Sigmoid colon (tissue), 7 donors: Measurements from ENCODE around the gene TMEM140. TPM values are rescaled to one million over a fixed set of nuclear protein-coding genes. Genes with fewer than 3 reads are reported as not detected.

Experiments used
- DNase-seq: peaks from one replicate; pipeline ENCODE4 v3.0.0-alpha.2; 2019
- H3K27ac ChIP-seq, 4 donors: fragments of 200-600 bp; sonication (generic); one replicate each; pipeline ENCODE4 v1.5.1; 2016 to 2019; ENCODE audit warnings: mild to moderate bottlenecking in 1 of 4
- H3K27me3 ChIP-seq, 3 donors: fragments of 200-600 bp; sonication (generic); one replicate each; pipeline ENCODE4 v1.5.1; 2019; ENCODE audit warnings: mild to moderate bottlenecking in 1 of 3
- H3K36me3 ChIP-seq, 4 donors: fragments of 200-600 bp; sonication (generic); one replicate each; pipeline ENCODE4 v1.5.1; 2016 to 2019
- H3K4me1 ChIP-seq, 4 donors: fragments of 200-600 bp; sonication (generic); one replicate each; pipeline ENCODE4 v1.5.1; 2017 to 2019
- H3K4me3 ChIP-seq, 4 donors: fragments of 200-600 bp; sonication (generic); one replicate each; pipeline ENCODE4 v1.5.1; 2017 to 2019; ENCODE audit warnings: mild to moderate bottlenecking in 2 of 4, moderate library complexity in 1 of 4
- H3K9me3 ChIP-seq, 4 donors: fragments of 200-600 bp in 3 of 4; sonication (generic) in 3 of 4; one replicate each; pipeline versions ENCODE4 v1.5.1 to v1.6.1; 2013 to 2019
- EP300 ChIP-seq, 4 donors: sonication (generic); formaldehyde crosslinking; IDR thresholded peaks; one replicate each; pipeline ENCODE4 v1.6.1; 2017; ENCODE audit warnings: antibody characterized with exemption in 4 of 4
- POLR2A ChIP-seq, 2 donors: fragments of 450-650 bp; IDR thresholded peaks; one replicate each; pipeline ENCODE4 v1.6.1; 2016; ENCODE audit warnings: antibody characterized with exemption in 2 of 2, mild to moderate bottlenecking in 2 of 2, moderate library complexity in 2 of 2
- POLR2AphosphoS5 ChIP-seq, 4 donors: sonication (generic); formaldehyde crosslinking; IDR thresholded peaks; one replicate each; pipeline ENCODE4 v1.6.1; 2017; ENCODE audit warnings: antibody characterized with exemption in 4 of 4
- WGBS, 2 donors: extraction: QIAGEN DNeasy Blood & Tissue Kit; methylation state at CpG; one replicate each; pipeline ENCODE4 v1.1.7; 2013; 5-methylcytosine and 5-hydroxymethylcytosine counted together
- intact Hi-C: fragments of 100-400 bp; cut with DNase I; formaldehyde crosslinking; loops from one replicate; pipeline ENCODE4 v1.15.1; 2023
- polyA plus RNA-seq, 3 donors: library from polyadenylated mRNA; stranded (reverse); fragments of 200-250 nt; gene quantifications; one replicate each; pipeline ENCODE4 v1.2.3, GENCODE V29; 2013
- total RNA-seq, 4 donors: library from RNA; depleted of rRNA; stranded (reverse); fragments of >200 nt; gene quantifications; one replicate each; pipeline ENCODE4 v1.1.0, GENCODE V29; 2016
- TF ChIP-seq, protein P1 (sequence below), 4 experiments: fragments of 450-650 bp in 3 of 4; fragments of 200-600 bp in 1 of 4; IDR thresholded peaks; one replicate each; pipeline ENCODE4 v1.5.1; 2016 to 2019; ENCODE audit warnings: antibody characterized with exemption in 4 of 4, mild to moderate bottlenecking in 3 of 4, moderate library complexity in 2 of 4
- donor health status: healthy with polysubstance abuse.
- donor health status: Bipolar disorder and iron deficiency.
- donor health status: healthy.

The TMEM140 gene
- total and polyA plus RNA-seq, 7 donors = 5.4 to 29.6 (median 18.3) TPM

DNA sequence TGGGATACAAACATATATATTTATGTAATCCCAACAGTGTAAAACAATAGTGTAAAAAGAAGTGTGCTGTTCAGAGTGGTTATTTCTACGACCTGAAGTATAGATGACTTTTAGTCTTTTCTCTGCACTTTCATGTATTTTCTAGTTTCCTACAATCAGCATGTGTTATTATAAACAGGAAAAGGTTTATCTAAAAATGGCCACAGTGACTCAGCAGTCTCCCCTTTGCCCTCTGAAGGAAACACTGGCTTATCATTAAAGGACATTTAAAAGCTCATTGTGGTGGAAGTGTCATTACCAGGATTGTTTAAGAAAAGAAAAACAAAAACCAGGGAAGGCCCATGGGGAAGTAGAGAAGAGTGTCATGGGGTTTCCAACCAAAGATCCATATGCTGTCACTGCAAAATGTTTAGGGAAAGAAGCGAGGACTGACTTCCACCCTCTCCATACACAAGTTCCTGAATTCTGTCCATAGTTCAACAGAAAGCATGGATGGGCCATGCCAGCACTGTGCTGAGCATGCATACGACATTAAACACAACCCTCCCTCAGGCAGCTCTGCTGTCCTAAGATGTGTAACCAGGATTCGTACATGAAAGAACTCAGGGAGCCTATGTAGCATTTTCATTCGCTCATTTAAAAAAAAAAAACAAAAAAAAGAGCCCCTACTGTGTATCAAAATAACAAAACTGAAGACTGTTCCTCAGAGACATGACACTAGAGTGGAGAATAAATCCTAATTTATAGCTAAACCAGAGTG is 12.4 kb downstream of the TMEM140 start:
- WGBS, 2 donors = 71 to 85% methylated on average over 5 of the region's 5 CpGs
- no peaks in the 10 kb centered on the region for H3K27me3 ChIP-seq
- peak overlapping the region; percentile 5 to 67 (median 38) for H3K27ac ChIP-seq
- H3K4me1 ChIP-seq = peaks cover 0 to 41% (median 17%) of the 10 kb centered on the region in 4 donors
- intact Hi-C loops = loop anchor here (10.0 kb wide), 1 partner anchor 385 kb away; the partner anchor contains the start of gene CALD1
- no peaks in the 10 kb centered on the region for H3K9me3 ChIP-seq
- no peak overlapping the region for H3K4me3 ChIP-seq
- no peak for DNase-seq
- TF ChIP-seq, protein P1, sequence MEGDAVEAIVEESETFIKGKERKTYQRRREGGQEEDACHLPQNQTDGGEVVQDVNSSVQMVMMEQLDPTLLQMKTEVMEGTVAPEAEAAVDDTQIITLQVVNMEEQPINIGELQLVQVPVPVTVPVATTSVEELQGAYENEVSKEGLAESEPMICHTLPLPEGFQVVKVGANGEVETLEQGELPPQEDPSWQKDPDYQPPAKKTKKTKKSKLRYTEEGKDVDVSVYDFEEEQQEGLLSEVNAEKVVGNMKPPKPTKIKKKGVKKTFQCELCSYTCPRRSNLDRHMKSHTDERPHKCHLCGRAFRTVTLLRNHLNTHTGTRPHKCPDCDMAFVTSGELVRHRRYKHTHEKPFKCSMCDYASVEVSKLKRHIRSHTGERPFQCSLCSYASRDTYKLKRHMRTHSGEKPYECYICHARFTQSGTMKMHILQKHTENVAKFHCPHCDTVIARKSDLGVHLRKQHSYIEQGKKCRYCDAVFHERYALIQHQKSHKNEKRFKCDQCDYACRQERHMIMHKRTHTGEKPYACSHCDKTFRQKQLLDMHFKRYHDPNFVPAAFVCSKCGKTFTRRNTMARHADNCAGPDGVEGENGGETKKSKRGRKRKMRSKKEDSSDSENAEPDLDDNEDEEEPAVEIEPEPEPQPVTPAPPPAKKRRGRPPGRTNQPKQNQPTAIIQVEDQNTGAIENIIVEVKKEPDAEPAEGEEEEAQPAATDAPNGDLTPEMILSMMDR (IDR thresholded peaks at IDR 0.05) = no peak
- peak in 1 of 4 donors; percentile 18 for TF ChIP-seq POLR2AphosphoS5 (IDR thresholded peaks at IDR 0.05)
- H3K36me3 ChIP-seq = peaks cover 0 to 17% (median 5%) of the 10 kb centered on the region in 4 donors

GRCh38 chr7:135160858-135161653 is 13.2 kb downstream of the TMEM140 start:
- DNase-seq = no peak
- peaks cover 0 to 25% (median 12%) of the 10 kb centered on the region in 4 donors for H3K36me3 ChIP-seq
- intact Hi-C loops = loop anchor here (10.0 kb wide), 1 partner anchor 386 kb away; the partner anchor contains the start of gene CALD1
- peak overlapping the region in 3 of 4 donors; percentile 32 to 67 (median 43) for H3K27ac ChIP-seq
- no peaks in the 10 kb centered on the region for H3K9me3 ChIP-seq
- TF ChIP-seq POLR2AphosphoS5 (IDR thresholded peaks at IDR 0.05) = no peak
- TF ChIP-seq, protein P1 (IDR thresholded peaks at IDR 0.05) = no peak
- no peak for TF ChIP-seq POLR2A (IDR thresholded peaks at IDR 0.05)
- no peak for TF ChIP-seq EP300 (IDR thresholded peaks at IDR 0.05)
- H3K4me3 ChIP-seq = no peak overlapping the region
- no peaks in the 10 kb centered on the region for H3K27me3 ChIP-seq
- peaks cover 0 to 41% (median 17%) of the 10 kb centered on the region in 4 donors for H3K4me1 ChIP-seq
- WGBS, 2 donors = 58 to 80% methylated on average over 9 of the region's 9 CpGs

DNA sequence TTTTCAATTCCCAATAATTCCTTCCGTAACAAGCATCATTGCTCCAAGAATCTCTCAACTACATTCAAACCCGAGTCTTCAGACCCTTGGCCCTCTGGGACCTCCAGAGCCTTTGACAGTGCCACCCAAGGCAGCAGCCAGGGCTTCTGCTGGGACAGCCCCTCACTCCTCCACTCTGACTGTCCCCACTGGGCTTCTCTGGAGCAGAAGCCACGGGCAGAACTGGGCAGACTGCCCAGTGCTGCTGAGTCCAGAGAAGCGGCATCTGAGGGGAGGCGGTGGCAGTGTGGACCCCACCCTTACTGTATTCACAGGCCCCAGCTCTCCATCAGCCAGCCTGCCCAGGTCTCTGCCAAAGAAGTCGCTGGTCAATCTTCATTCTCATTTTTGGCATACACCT is 13.8 kb downstream of the TMEM140 start:
- intact Hi-C loops = loop anchor here (10.0 kb wide), 1 partner anchor 387 kb away; the partner anchor contains the start of gene CALD1
- H3K4me1 ChIP-seq = peaks cover 0 to 45% (median 17%) of the 10 kb centered on the region in 4 donors

DNA sequence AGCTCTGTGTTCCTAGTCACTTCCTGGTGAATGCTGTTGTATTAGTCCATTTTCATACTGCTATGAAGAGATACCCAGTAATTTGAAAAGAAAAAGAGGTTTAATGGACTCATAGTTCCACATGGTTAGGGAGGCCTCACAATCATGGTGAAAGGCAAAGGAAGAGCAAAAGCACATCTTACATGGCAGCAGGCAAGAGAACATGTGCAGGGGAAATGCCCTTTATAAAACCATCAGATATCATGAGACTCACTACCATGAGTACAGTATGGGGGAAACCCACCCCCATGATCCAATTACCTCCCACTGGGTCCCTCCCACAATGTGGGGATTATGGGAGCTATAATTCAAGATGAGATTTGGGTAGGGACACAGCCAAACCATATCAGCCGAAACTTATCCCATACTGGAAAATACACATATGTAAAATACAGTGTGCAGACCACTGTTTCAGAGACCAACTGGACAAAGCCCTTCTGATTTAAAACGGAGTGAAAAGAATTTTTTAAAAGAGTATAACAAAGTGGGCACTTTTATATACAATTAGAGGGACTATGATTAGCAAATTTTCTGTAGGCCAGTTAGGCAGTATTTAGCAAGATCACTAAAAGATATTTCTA is 14.6 kb downstream of the TMEM140 start:
- 95 to 97% methylated on average over 2 of the region's 2 CpGs for WGBS, 2 donors
- Histone ChIP-seq H3K9me3 (no peaks in the 10 kb centered on the region), H3K27me3 (no peaks in the 10 kb centered on the region), H3K36me3 (peaks cover 7 to 39% (median 20%) of the 10 kb centered on the region in 4 donors), H3K4me1 (peaks cover 0 to 45% (median 23%) of the 10 kb centered on the region in 4 donors), H3K27ac (peak overlapping the region in 2 of 4 donors; percentile 32 to 67), H3K4me3 (no peak overlapping the region)
- intact Hi-C loops = loop anchor here (10.0 kb wide), 1 partner anchor 388 kb away; the partner anchor contains the start of gene CALD1
- no peak for DNase-seq
- TF ChIP-seq EP300 (IDR thresholded peaks at IDR 0.05) (no peak), POLR2AphosphoS5 (IDR thresholded peaks at IDR 0.05) (no peak)

More for the DNA sequence above, 13.8 kb downstream of the TMEM140 start:
- H3K27me3 ChIP-seq = no peaks in the 10 kb centered on the region
- no peak for TF ChIP-seq POLR2A (IDR thresholded peaks at IDR 0.05)
- TF ChIP-seq EP300 (IDR thresholded peaks at IDR 0.05) = no peak
- TF ChIP-seq, protein P1 (IDR thresholded peaks at IDR 0.05) = no peak
- no peak for TF ChIP-seq POLR2AphosphoS5 (IDR thresholded peaks at IDR 0.05)
- 90 to 92% methylated on average over 6 of the region's 6 CpGs for WGBS, 2 donors
- H3K4me3 ChIP-seq = no peak overlapping the region
- no peak for DNase-seq
- H3K36me3 ChIP-seq = peaks cover 0 to 31% (median 15%) of the 10 kb centered on the region in 4 donors
- peak overlapping the region in 3 of 4 donors; percentile 32 to 67 (median 43) for H3K27ac ChIP-seq
- no peaks in the 10 kb centered on the region for H3K9me3 ChIP-seq
